ENCODE results near the gene DEPDC5.

Gene DEPDC5

DNA sequence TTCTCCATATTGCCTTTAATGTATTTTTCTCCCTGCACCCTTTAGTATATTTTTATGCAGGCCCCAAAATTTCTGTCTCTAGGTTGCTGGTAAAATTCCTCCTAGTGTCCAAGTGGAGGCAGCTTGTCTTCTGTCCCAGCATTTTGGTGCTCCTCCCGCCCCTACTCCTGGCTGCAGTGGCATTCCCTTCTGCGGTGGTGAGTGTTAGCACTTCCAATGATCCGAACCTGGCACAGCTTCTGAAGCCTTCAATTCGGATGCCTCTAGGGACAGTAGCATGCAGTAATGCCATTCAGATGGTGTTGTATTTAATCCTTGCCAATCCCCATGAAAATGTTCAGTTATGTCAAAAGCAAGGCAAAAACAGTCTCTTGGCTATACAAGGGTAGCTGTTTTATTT, 196.4 kb downstream of the DEPDC5 start:
- DNase-seq (ENCODE audit: low spot score) = no peak

DNA sequence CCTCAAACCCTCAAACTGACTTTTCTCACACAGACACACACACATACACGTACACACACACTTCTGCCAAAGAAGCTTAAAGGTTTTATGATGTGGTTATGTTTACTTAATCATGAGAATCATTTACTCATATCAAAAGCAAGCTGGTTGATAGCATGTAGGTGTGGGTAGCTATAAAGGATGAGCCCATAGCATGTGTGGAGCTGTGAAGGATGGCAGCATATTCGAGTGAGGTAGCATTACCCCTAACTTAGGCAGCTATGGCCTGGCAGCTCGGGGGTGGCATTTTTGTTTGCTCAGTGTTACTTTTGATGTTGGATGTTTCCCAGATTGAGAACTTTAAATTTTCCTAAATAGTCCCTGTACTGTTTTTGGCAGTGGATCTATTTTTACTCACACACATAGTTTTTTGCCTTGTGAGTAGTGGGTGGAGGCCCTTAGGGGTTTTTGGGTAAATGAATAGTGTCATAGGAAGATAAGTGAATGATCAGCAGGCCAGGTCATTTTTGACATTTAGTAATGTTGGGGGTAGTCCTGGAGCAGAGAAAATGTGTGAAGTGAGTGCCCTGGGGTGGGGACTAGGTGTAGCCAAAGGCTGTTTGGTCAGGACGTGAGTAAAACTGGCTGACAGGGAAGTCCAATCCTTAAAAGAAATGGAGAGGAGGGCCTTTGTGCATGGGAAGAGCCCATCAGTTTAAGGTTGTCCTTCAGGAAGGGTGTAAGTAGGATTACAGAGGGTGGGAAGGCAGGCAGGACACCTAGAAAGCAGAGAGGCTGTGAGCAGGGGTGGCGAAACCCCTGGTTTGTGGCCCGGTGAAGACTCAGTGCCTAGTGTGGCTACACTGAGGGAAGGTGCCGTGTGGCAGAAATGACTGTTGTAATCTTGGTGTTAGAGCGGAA, 197.6 kb downstream of the DEPDC5 start:
- no peak for DNase-seq (ENCODE audit: low spot score)

DNA sequence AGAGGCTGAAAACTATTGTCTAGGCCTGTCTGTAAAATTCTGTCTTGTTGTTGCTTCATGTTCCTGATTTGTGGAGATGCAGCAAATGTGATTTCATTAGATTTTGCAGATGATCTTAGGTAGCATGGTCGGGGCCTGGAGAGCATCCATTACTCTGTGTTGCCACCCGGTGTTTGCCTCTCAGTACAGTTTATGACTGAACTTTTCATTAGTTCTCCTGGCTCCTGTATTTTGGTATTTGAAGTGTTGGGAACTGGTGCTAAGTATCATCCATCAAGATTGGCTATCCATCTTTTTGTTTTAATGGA, 198.2 kb downstream of the DEPDC5 start:
- DNase-seq (ENCODE audit: low spot score) = no peak

DNA sequence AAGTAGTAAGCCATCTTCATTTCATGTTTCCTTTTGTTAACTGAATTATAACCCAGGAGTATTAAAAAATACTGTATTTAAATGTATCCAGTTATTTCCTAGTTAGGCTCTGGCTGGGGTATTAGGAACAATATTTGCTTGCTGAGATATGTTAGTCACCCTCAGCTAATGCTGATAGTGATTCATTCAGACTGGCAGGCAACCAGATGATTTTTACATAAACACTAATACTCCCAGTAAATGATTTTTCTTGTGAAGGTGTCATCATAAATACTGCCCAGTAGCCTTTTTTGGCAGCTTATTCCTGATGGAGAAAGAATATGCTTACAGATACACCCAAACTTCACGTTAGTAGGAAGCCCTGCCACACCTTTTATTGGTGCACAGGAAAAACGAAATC, 198.7 kb downstream of the DEPDC5 start:
- peak; percentile 74 for DNase-seq (ENCODE audit: low spot score)

DNA sequence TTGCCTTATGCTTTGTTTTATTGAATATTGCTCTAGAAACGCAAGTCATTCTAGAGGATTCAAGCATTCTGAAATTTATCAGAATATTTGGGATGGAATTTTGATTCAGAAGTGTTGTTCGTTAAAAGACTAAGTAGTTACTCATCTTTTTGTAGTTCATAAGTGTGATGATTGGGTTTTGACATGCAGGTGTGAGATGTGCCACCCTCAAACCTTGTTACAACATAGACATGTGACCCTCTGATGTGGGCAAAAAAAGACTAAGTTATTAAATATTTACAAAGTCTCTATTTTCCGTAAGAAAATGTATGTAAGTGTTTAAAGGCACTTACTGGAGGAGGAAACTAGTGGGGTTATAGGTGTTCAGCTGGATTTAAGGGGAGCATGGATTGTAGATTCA, 199.4 kb downstream of the DEPDC5 start:
- no peak for DNase-seq (ENCODE audit: low spot score)

DNA sequence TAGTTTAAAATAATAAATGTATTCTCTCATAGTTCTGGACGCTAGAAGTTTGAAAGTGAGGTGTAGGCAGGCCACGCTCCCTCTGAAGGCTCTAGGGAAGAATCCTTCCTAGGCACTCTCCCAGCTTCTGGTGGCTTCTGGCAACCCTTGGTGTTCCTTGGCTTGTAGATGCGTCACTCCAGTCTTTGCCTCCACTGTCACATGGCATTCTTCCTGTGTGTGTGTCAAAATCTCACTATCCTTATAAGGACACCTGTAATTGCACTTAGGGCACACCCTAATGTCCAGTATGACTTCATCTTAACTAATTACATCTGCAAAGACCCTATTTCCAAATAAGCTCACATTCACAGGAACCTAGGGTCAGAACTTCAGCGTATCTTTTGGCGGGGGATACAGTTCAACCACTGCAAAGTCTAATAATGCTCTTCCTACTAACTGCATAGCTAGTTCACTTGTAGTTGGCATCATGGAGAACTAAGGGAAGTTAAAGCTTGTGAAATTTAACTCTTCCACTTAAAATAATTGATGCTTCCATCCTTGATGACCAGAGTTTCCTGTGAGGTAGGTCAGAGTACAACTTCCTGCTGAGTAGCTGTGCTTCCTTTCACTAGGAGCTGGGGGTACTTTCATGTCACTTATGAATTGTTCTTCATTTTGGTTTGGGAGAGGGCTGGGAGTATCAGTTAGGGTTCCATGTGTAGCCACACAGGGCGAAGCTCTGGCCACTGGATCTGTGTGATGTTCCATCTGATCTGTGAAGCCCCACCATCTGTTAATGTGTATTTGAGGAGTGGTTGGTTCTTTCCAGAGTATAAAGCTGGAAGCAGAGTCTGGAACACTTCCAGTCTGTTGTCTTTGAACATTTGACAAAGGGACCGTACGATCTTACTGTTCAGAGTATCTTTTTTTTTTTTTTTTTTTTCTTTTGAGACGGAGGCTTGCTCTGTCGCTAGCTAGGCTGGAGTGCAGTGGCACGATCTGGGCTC, 201.0 kb downstream of the DEPDC5 start:
- no peak for DNase-seq (ENCODE audit: low spot score)

DNA sequence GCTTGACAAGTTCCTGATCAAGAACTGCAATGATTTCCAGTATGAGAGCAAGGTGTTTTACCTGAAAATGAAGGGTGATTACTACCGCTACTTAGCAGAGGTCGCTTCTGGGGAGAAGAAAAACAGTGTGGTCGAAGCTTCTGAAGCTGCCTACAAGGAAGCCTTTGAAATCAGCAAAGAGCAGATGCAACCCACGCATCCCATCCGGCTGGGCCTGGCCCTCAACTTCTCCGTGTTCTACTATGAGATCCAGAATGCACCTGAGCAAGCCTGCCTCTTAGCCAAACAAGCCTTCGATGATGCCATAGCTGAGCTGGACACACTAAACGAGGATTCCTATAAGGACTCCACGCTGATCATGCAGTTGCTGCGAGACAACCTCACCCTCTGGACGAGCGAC, 202.5 kb downstream of the DEPDC5 start:
- DNase-seq (ENCODE audit: low spot score) = no peak
